Endothelial cell of umbilical vein (primary cell): Measurements from ENCODE around the gene PRPF8.

ENCODE experiments used
- CTCF ChIP-seq, 2 donors: IDR thresholded peaks; 1 replicate in 1 of 2; 2 replicates in 1 of 2; pipeline ENCODE4 v1.5.1; 2011; ENCODE audit warnings: low read length in 2 of 2, mild to moderate bottlenecking in 2 of 2, moderate library complexity in 2 of 2, control low read depth in 1 of 2, inconsistent platforms in 1 of 2, low read depth in 1 of 2; ENCODE audit not compliant: insufficient read depth in 1 of 2; ENCODE audit errors: extremely low read depth in 1 of 2
- EZH2 ChIP-seq: IDR thresholded peaks from 2 replicates; pipeline ENCODE4 v1.6.1; 2012; ENCODE audit warnings: borderline replicate concordance, low read depth, mild to moderate bottlenecking, moderate library complexity, low read length, inconsistent platforms; ENCODE audit not compliant: severe bottlenecking
- FOS ChIP-seq: IDR thresholded peaks from 2 replicates; pipeline ENCODE4 v1.6.1; 2011; ENCODE audit warnings: mild to moderate bottlenecking, low read length, moderate library complexity, borderline replicate concordance; ENCODE audit not compliant: insufficient read depth
- MAX ChIP-seq: IDR thresholded peaks from 2 replicates; pipeline ENCODE4 v1.6.1; 2011; ENCODE audit not compliant: insufficient read depth, insufficient read length
- POLR2A ChIP-seq: IDR thresholded peaks from 2 replicates; pipeline ENCODE4 v1.6.1; 2012; ENCODE audit warnings: low read depth, mild to moderate bottlenecking, control low read depth, low read length
- POLR2AphosphoS5 ChIP-seq: IDR thresholded peaks from 2 replicates; pipeline ENCODE4 v1.6.1; 2012; ENCODE audit warnings: low read depth, mild to moderate bottlenecking, control low read depth, low read length, moderate library complexity; ENCODE audit not compliant: insufficient read depth

- TF ChIP-seq CTCF (IDR thresholded peaks at IDR 0.05; ENCODE audit: extremely low read depth in 1 of 2, insufficient read depth in 1 of 2, low read depth in 1 of 2, low read length in 2 of 2), result no peak
- TF ChIP-seq MAX, result no peak
- no peak for TF ChIP-seq FOS
- no peak for TF ChIP-seq EZH2
- TF ChIP-seq POLR2A, result no peak
- no peak for TF ChIP-seq POLR2AphosphoS5
Measured at GRCh38 chr17:1686086-1686485, 1.4 kb upstream of the PRPF8 start.
